Muscle of leg (tissue), 11 donors: ENCODE measurements around the gene CTAG1B. TPM values are rescaled to one million over a fixed set of nuclear protein-coding genes. Genes with fewer than 3 reads are reported as not detected.
"Not testable (repeated sequence)": the region's sequence is repeated elsewhere in the genome, so short reads cannot be mapped to it uniquely, and the experiment has no call there.

ENCODE experiments used
- DNase-seq: peaks from one replicate; pipeline ENCODE4 v3.0.0; 2013
- H3K27ac ChIP-seq: one replicate; pipeline ENCODE4 v1.5.1; 2013; ENCODE audit warnings: mild to moderate bottlenecking, low read length, control low read depth
- H3K27me3 ChIP-seq: one replicate; pipeline ENCODE4 v1.6.1; 2013; ENCODE audit warnings: low read length; ENCODE audit not compliant: control insufficient read depth, insufficient read depth
- H3K36me3 ChIP-seq: one replicate; pipeline ENCODE4 v1.6.1; 2013; ENCODE audit warnings: low read length; ENCODE audit not compliant: control insufficient read depth, insufficient read depth
- H3K4me1 ChIP-seq: one replicate; pipeline ENCODE4 v1.6.1; 2013; ENCODE audit warnings: low read length; ENCODE audit not compliant: control insufficient read depth, insufficient read depth
- H3K4me3 ChIP-seq: one replicate; pipeline ENCODE4 v1.5.1; 2013; ENCODE audit warnings: low read length, control low read depth
- H3K9me3 ChIP-seq: replicated peaks from 2 replicates; pipeline ENCODE4 v1.6.1; 2013; ENCODE audit warnings: low read depth, low read length; ENCODE audit not compliant: control insufficient read depth
- WGBS: methylation state at CpG from one replicate; pipeline ENCODE4 v1.1.5; 2013; ENCODE audit warnings: missing lambda C conversion rate; ENCODE audit not compliant: insufficient coverage; 5-methylcytosine and 5-hydroxymethylcytosine counted together
- polyA plus RNA-seq, 8 donors: library from polyadenylated mRNA; unstranded; fragments of 120-200 nt; gene quantifications; one replicate each; pipeline versions ENCODE4 v1.2.1 to v1.2.3, GENCODE V29; 2013; ENCODE audit warnings: inconsistent platforms in 1 of 8, low replicate concordance in 1 of 8; ENCODE audit not compliant: insufficient read length in 8 of 8, insufficient read depth in 1 of 8
- total RNA-seq: library from RNA; stranded (reverse); fragments of 120-200 nt; gene quantifications from one replicate; pipeline ENCODE4 v1.2.4, GENCODE V29; 2013

Gene CTAG1B
- total and polyA plus RNA-seq, 9 donors: not detected

- Histone ChIP-seq H3K27ac (no peak overlapping the region), H3K4me1 (no peaks in the 10 kb centered on the region), H3K9me3 (no peaks in the 10 kb centered on the region), H3K4me3 (no peak overlapping the region), H3K27me3 (peaks cover 2% of the 10 kb centered on the region), H3K36me3 (no peaks in the 10 kb centered on the region)
- WGBS: 64% methylated on average over 4 of the region's 4 CpGs
- DNase-seq: no peak
Measured at GRCh38 chrX:154594491-154594890, 24.6 kb downstream of the CTAG1B start.

- 91% methylated on average over 4 of the region's 5 CpGs for WGBS
- DNase-seq: no peak
- H3K4me3 ChIP-seq: no peak overlapping the region
Measured at GRCh38 chrX:154593201-154593600, 25.9 kb downstream of the CTAG1B start.

GRCh38 chrX:154592505-154592904, 26.6 kb downstream of the CTAG1B start:
- H3K4me3 ChIP-seq: no peak overlapping the region
- no peaks in the 10 kb centered on the region for H3K36me3 ChIP-seq
- no peak overlapping the region for H3K27ac ChIP-seq
- DNase-seq: no peak
- H3K27me3 ChIP-seq: peaks cover 2% of the 10 kb centered on the region
- H3K4me1 ChIP-seq: no peaks in the 10 kb centered on the region
- 95% methylated on average over 3 of the region's 5 CpGs for WGBS
- no peaks in the 10 kb centered on the region for H3K9me3 ChIP-seq

More at GRCh38 chrX:154593201-154593600, 25.9 kb downstream of the CTAG1B start:
- H3K4me1 ChIP-seq: no peaks in the 10 kb centered on the region
- H3K9me3 ChIP-seq: no peaks in the 10 kb centered on the region
- no peaks in the 10 kb centered on the region for H3K36me3 ChIP-seq
- peaks cover 2% of the 10 kb centered on the region for H3K27me3 ChIP-seq
- no peak overlapping the region for H3K27ac ChIP-seq

- H3K4me3 ChIP-seq, H3K27ac ChIP-seq, H3K36me3 ChIP-seq, DNase-seq, H3K27me3 ChIP-seq, H3K4me1 ChIP-seq, H3K9me3 ChIP-seq: not testable (repeated sequence)
- no CpG with 5 or more reads among the region's 13 CpGs for WGBS
Measured at GRCh38 chrX:154590415-154590814, 28.7 kb downstream of the CTAG1B start.

- not testable (repeated sequence) for H3K4me1 ChIP-seq, H3K4me3 ChIP-seq, H3K9me3 ChIP-seq, DNase-seq, H3K36me3 ChIP-seq, H3K27ac ChIP-seq, H3K27me3 ChIP-seq
- WGBS: no CpG with 5 or more reads among the region's 39 CpGs
Measured at GRCh38 chrX:154584585-154585183, 34.4 kb downstream of the CTAG1B start, which contains the start of gene CTAG1A. CTAG1A (plus strand) TSS chrX:154585133; CDS start chrX:154585207, 74 bp downstream.

- not testable (repeated sequence) for H3K4me3 ChIP-seq, H3K27ac ChIP-seq, H3K4me1 ChIP-seq, H3K9me3 ChIP-seq, H3K27me3 ChIP-seq, H3K36me3 ChIP-seq, DNase-seq
- no CpG with 5 or more reads among the region's 8 CpGs for WGBS
Measured at GRCh38 chrX:154582994-154583393, 36.1 kb downstream of the CTAG1B start.

GRCh38 chrX:154575076-154575475, 44.0 kb downstream of the CTAG1B start:
- H3K4me1 ChIP-seq, DNase-seq, H3K36me3 ChIP-seq, H3K4me3 ChIP-seq, H3K9me3 ChIP-seq, H3K27me3 ChIP-seq, H3K27ac ChIP-seq: not testable (repeated sequence)
- WGBS: no CpG with 5 or more reads among the region's 5 CpGs

GRCh38 chrX:154573061-154573460, 46.0 kb downstream of the CTAG1B start:
- H3K27ac ChIP-seq, H3K36me3 ChIP-seq, H3K9me3 ChIP-seq, H3K4me1 ChIP-seq, DNase-seq, H3K4me3 ChIP-seq, H3K27me3 ChIP-seq: not testable (repeated sequence)
- no CpG with 5 or more reads among the region's 10 CpGs for WGBS

GRCh38 chrX:154570361-154570760, 48.7 kb downstream of the CTAG1B start:
- H3K36me3 ChIP-seq, H3K27me3 ChIP-seq, H3K4me3 ChIP-seq, H3K9me3 ChIP-seq, DNase-seq, H3K27ac ChIP-seq, H3K4me1 ChIP-seq: not testable (repeated sequence)
- no CpG with 5 or more reads among the region's 11 CpGs for whole genome bisulfite sequencing
